Right cardiac atrium (tissue), 5 donors: ENCODE data around the gene NXPH4. TPM values are rescaled to one million over a fixed set of nuclear protein-coding genes. Genes with fewer than 3 reads are reported as not detected.

ENCODE experiments used
- ATAC-seq, 2 donors: fragments of 200-7000 bp; cut with Tn5 transposase; one replicate each; pipeline versions ENCODE4 v1.8.0 to v1.9.1; 2020; ENCODE audit warnings: moderate library complexity in 2 of 2, mild to moderate bottlenecking in 1 of 2
- DNase-seq, 3 donors: peaks; one replicate each; pipeline ENCODE4 v3.0.0-alpha.2; 2020
- H3K27ac ChIP-seq: one replicate; pipeline ENCODE4 v1.5.1; 2013; ENCODE audit warnings: mild to moderate bottlenecking, low read length, control low read depth, moderate library complexity
- H3K27me3 ChIP-seq: one replicate; pipeline ENCODE4 v1.6.1; 2013; ENCODE audit not compliant: control insufficient read depth, insufficient read depth
- H3K4me1 ChIP-seq: one replicate; pipeline ENCODE4 v1.6.1; 2013; ENCODE audit warnings: low read length; ENCODE audit not compliant: control insufficient read depth, insufficient read depth
- H3K4me3 ChIP-seq: one replicate; pipeline ENCODE4 v1.5.1; 2013; ENCODE audit warnings: low read length, control low read depth
- H3K9me3 ChIP-seq: one replicate; pipeline ENCODE4 v1.6.1; 2013; ENCODE audit warnings: low read length; ENCODE audit not compliant: control insufficient read depth
- WGBS: extraction: QIAGEN DNeasy Blood & Tissue Kit; methylation state at CpG from one replicate; pipeline ENCODE4 v1.1.7; 2013; 5-methylcytosine and 5-hydroxymethylcytosine counted together
- intact Hi-C, 4 donors: fragments of 100-400 bp; cut with DNase I; formaldehyde crosslinking; loops; one replicate each; pipeline versions ENCODE4 v1.11.0 to v1.14.0; 2022 to 2023
- polyA plus RNA-seq: library from polyadenylated mRNA; stranded (reverse); fragments of 200-250 nt; gene quantifications from one replicate; pipeline ENCODE4 v1.2.3, GENCODE V29; 2013
- total RNA-seq, 4 donors: library from RNA; stranded (reverse); fragmentation: NEBNext Ultra II Directional; extraction: Animal tissue kit (Norgen Biotek cat#: 25700); gene quantifications; one replicate each; pipeline ENCODE4 v1.2.1, GENCODE V29; 2021
- donor health status: healthy with polysubstance abuse.
- donor health status: DM: no; HTN: yes; CAD: no.
- donor health status: DM: no; HTN: no; CAD: no.
- donor health status: DM: no; HTN: yes; CAD: no; lungs with severe emphysema.
- donor health status: DM: yes; HTN: yes; CAD: no.

NXPH4 gene
- total and polyA plus RNA-seq, 5 donors, result 0.11 to 1.2 (median 0.34) TPM; not detected in 1

- Histone ChIP-seq H3K27ac (no peak overlapping the region), H3K4me1 (no peaks in the 10 kb centered on the region), H3K9me3 (no peaks in the 10 kb centered on the region), H3K4me3 (no peak overlapping the region), H3K27me3 (no peaks in the 10 kb centered on the region)
- 53% methylated on average over 29 of the region's 29 CpGs for WGBS
- intact Hi-C loops, result loop anchor here in 3 of 4 donors (2.0 to 10.0 kb wide), 3 partner anchors 51 to 101 kb away; partner anchors contain the start of gene NEMP1 (in 1 of the 3)
- ATAC-seq (peak; percentile 42 to 49), DNase-seq (peak; percentile 86 to 94 (median 93))
These were observed 41.0 kb upstream of the NXPH4 start for GRCh38 chr12:57175428-57176138.

GRCh38 chr12:57176139-57176477 lies 40.5 kb upstream of the NXPH4 start:
- 88% methylated on average over 9 of the region's 9 CpGs for WGBS
- intact Hi-C loops, result loop anchor here in 2 of 4 donors (5.0 to 10.0 kb wide), 2 partner anchors 54 to 101 kb away; partner anchors contain the start of gene NEMP1 (in 1 of the 2)
- no peak for DNase-seq
- Histone ChIP-seq H3K27ac (no peak overlapping the region), H3K4me3 (no peak overlapping the region), H3K9me3 (no peaks in the 10 kb centered on the region), H3K27me3 (no peaks in the 10 kb centered on the region), H3K4me1 (no peaks in the 10 kb centered on the region)
- ATAC-seq, result no peak

GRCh38 chr12:57176846-57177245 lies 39.7 kb upstream of the NXPH4 start:
- Histone ChIP-seq H3K4me3 (no peak overlapping the region), H3K27me3 (no peaks in the 10 kb centered on the region), H3K4me1 (no peaks in the 10 kb centered on the region), H3K27ac (no peak overlapping the region), H3K9me3 (no peaks in the 10 kb centered on the region)
- ATAC-seq, result no peak
- DNase-seq, result peak in 1 of 3 donors; percentile 32
- 89% methylated on average over 9 of the region's 9 CpGs for WGBS
- intact Hi-C loops, result loop anchor here in 2 of 4 donors (5.0 to 10.0 kb wide), 2 partner anchors 55 to 102 kb away; partner anchors contain the start of gene NEMP1 (in 1 of the 2)

GRCh38 chr12:57177354-57177753 lies 39.2 kb upstream of the NXPH4 start:
- Histone ChIP-seq H3K4me1 (no peaks in the 10 kb centered on the region), H3K9me3 (no peaks in the 10 kb centered on the region), H3K27ac (no peak overlapping the region), H3K4me3 (no peak overlapping the region), H3K27me3 (no peaks in the 10 kb centered on the region)
- intact Hi-C loops, result loop anchor here in 2 of 4 donors (5.0 to 10.0 kb wide), 2 partner anchors 55 to 103 kb away; partner anchors contain the start of gene NEMP1 (in 1 of the 2)
- DNase-seq (peak in 2 of 3 donors; percentile 57 to 62), ATAC-seq (no peak)
- 93% methylated on average over 16 of the region's 16 CpGs for WGBS

GRCh38 chr12:57178213-57178612 lies 38.4 kb upstream of the NXPH4 start:
- Histone ChIP-seq H3K4me3 (no peak overlapping the region), H3K4me1 (no peaks in the 10 kb centered on the region), H3K27me3 (no peaks in the 10 kb centered on the region), H3K27ac (no peak overlapping the region), H3K9me3 (no peaks in the 10 kb centered on the region)
- ATAC-seq (no peak), DNase-seq (peak in 2 of 3 donors; percentile 27 to 42)
- 85% methylated on average over 14 of the region's 14 CpGs for WGBS
- intact Hi-C loops, result loop anchor here in 2 of 4 donors (5.0 to 10.0 kb wide), 2 partner anchors 56 to 103 kb away; partner anchors contain the start of gene NEMP1 (in 1 of the 2)

- intact Hi-C loops, result loop anchor here (5.0 to 10.0 kb wide), 4 partner anchors 57 to 115 kb away; partner anchors contain the start of gene NEMP1 (in 1 of the 4)
- no peak for ATAC-seq
- Histone ChIP-seq H3K4me1 (no peaks in the 10 kb centered on the region), H3K4me3 (no peak overlapping the region), H3K27me3 (no peaks in the 10 kb centered on the region), H3K9me3 (no peaks in the 10 kb centered on the region), H3K27ac (no peak overlapping the region)
- DNase-seq, result peak in 2 of 3 donors; percentile 39 to 52
- 87% methylated on average over 27 of the region's 27 CpGs for whole genome bisulfite sequencing
These were observed 37.1 kb upstream of the NXPH4 start for GRCh38 chr12:57179331-57180086.

- no peaks in the 10 kb centered on the region for H3K27me3 ChIP-seq
- H3K4me1 ChIP-seq, result no peaks in the 10 kb centered on the region
- no peak overlapping the region for H3K27ac ChIP-seq
- ATAC-seq, result no peak
- DNase-seq, result peak in 1 of 3 donors; percentile 44
- intact Hi-C loops, result loop anchor here in 2 of 4 donors (5.0 to 10.0 kb wide), 2 partner anchors 113 to 116 kb away; no protein-coding TSS in a partner anchor
- 93% methylated on average over 20 of the region's 20 CpGs for WGBS
- H3K4me3 ChIP-seq, result no peak overlapping the region
- no peaks in the 10 kb centered on the region for H3K9me3 ChIP-seq
These were observed 36.1 kb upstream of the NXPH4 start for GRCh38 chr12:57180321-57180989.

- intact Hi-C loops, result loop anchor here in 2 of 4 donors (5.0 to 10.0 kb wide), 2 partner anchors 114 to 116 kb away; no protein-coding TSS in a partner anchor
- no peaks in the 10 kb centered on the region for H3K27me3 ChIP-seq
- no peaks in the 10 kb centered on the region for H3K9me3 ChIP-seq
- no peak overlapping the region for H3K27ac ChIP-seq
- H3K4me1 ChIP-seq, result no peaks in the 10 kb centered on the region
- DNase-seq (no peak), ATAC-seq (no peak)
- no peak overlapping the region for H3K4me3 ChIP-seq
- 78% methylated on average over 9 of the region's 9 CpGs for WGBS
These were observed 35.5 kb upstream of the NXPH4 start for GRCh38 chr12:57181072-57181471.

- no peak for ATAC-seq
- WGBS, result 79% methylated on average over 5 of the region's 5 CpGs
- intact Hi-C loops, result loop anchor here in 3 of 4 donors (2.0 to 10.0 kb wide), 3 partner anchors 57 to 117 kb away; no protein-coding TSS in a partner anchor
These were observed 34.9 kb upstream of the NXPH4 start for GRCh38 chr12:57181561-57182155.

GRCh38 chr12:57182918-57183575 lies 33.5 kb upstream of the NXPH4 start:
- no peaks in the 10 kb centered on the region for H3K9me3 ChIP-seq
- DNase-seq, result peak; percentile 63 to 88 (median 86)
- no peak overlapping the region for H3K27ac ChIP-seq
- no peaks in the 10 kb centered on the region for H3K4me1 ChIP-seq
- intact Hi-C loops, result loop anchor here in 3 of 4 donors (2.0 to 10.0 kb wide), 3 partner anchors 58 to 118 kb away; no protein-coding TSS in a partner anchor
- ATAC-seq, result peak; percentile 72 to 75
- no peak overlapping the region for H3K4me3 ChIP-seq
- no peaks in the 10 kb centered on the region for H3K27me3 ChIP-seq
- 66% methylated on average over 13 of the region's 13 CpGs for WGBS

More at GRCh38 chr12:57181561-57182155, 34.9 kb upstream of the NXPH4 start:
- no peaks in the 10 kb centered on the region for H3K27me3 ChIP-seq
- no peak for DNase-seq
- H3K9me3 ChIP-seq, result no peaks in the 10 kb centered on the region
- H3K4me1 ChIP-seq, result no peaks in the 10 kb centered on the region
- H3K27ac ChIP-seq, result no peak overlapping the region
- no peak overlapping the region for H3K4me3 ChIP-seq
